Keratinocyte (primary cell): ENCODE measurements around the gene ETFA. TPM values are rescaled to one million over a fixed set of nuclear protein-coding genes. Genes with fewer than 3 reads are reported as not detected.

ENCODE experiments used
- DNase-seq: peaks from one replicate; pipeline ENCODE4 v3.0.0-alpha.2; 2011; ENCODE audit warnings: low read depth, missing footprints, low spot score
- FAIRE-seq: peaks from 2 replicates; lab custom pipeline; 2011; peaks lifted over from hg19 to GRCh38; lab: Jason Lieb, UNC
- H2AFZ ChIP-seq: 2 replicates; pipeline ENCODE4 v1.6.0; 2012; ENCODE audit warnings: low read length, control low read depth, inconsistent platforms; ENCODE audit not compliant: control insufficient read depth
- H3K27ac ChIP-seq: 2 replicates; pipeline ENCODE4 v1.5.1; 2011; ENCODE audit warnings: low read length; ENCODE audit not compliant: control insufficient read depth, insufficient read depth
- H3K27me3 ChIP-seq: 3 replicates; pipeline ENCODE4 v1.6.0; 2011; ENCODE audit warnings: low read length; ENCODE audit not compliant: control insufficient read depth, insufficient read depth; ENCODE audit errors: extremely low read depth
- H3K36me3 ChIP-seq, 2 experiments: 2 replicates in 1 of 2; 3 replicates in 1 of 2; pipeline ENCODE4 v1.5.1; 2011; ENCODE audit warnings: low read length in 2 of 2, mild to moderate bottlenecking in 1 of 2; ENCODE audit not compliant: control insufficient read depth in 2 of 2, insufficient read depth in 2 of 2; ENCODE audit errors: extremely low read depth in 1 of 2
- H3K4me1 ChIP-seq: 3 replicates; pipeline ENCODE4 v1.5.1; 2011; ENCODE audit warnings: low read length; ENCODE audit not compliant: control insufficient read depth, insufficient read depth; ENCODE audit errors: extremely low read depth
- H3K4me2 ChIP-seq: 3 replicates; pipeline ENCODE4 v1.6.0; 2011; ENCODE audit warnings: low read depth, low read length; ENCODE audit not compliant: control insufficient read depth, insufficient read depth; ENCODE audit errors: extremely low read depth
- H3K4me3 ChIP-seq, 3 experiments: fragments of 200-600 bp in 1 of 3; sonication (generic) in 1 of 3; 2 replicates in 2 of 3; 3 replicates in 1 of 3; pipeline ENCODE4 v1.5.1; 2011 to 2016; ENCODE audit warnings: low read length in 3 of 3, mild to moderate bottlenecking in 3 of 3, control low read depth in 2 of 3, inconsistent platforms in 1 of 3, low read depth in 1 of 3, mixed read lengths in 1 of 3, mixed run types in 1 of 3, moderate library complexity in 1 of 3; ENCODE audit not compliant: control insufficient read depth in 2 of 3, insufficient read depth in 2 of 3; ENCODE audit errors: extremely low read depth in 1 of 3
- H3K79me2 ChIP-seq: 2 replicates; pipeline ENCODE4 v1.6.0; 2012; ENCODE audit warnings: low read length; ENCODE audit not compliant: control insufficient read depth, insufficient read depth
- H3K9ac ChIP-seq: 3 replicates; pipeline ENCODE4 v1.6.0; 2011; ENCODE audit warnings: low read length; ENCODE audit not compliant: control insufficient read depth, insufficient read depth; ENCODE audit errors: extremely low read depth
- H3K9me1 ChIP-seq: 3 replicates; pipeline ENCODE4 v1.6.0; 2011; ENCODE audit warnings: low read length; ENCODE audit not compliant: control insufficient read depth, insufficient read depth; ENCODE audit errors: extremely low read depth
- H3K9me3 ChIP-seq: 2 replicates; pipeline ENCODE4 v1.5.1; 2012; ENCODE audit warnings: low read depth, low read length; ENCODE audit not compliant: control insufficient read depth
- H4K20me1 ChIP-seq: 3 replicates; pipeline ENCODE4 v1.6.0; 2011; ENCODE audit warnings: low read length; ENCODE audit not compliant: control insufficient read depth, insufficient read depth; ENCODE audit errors: extremely low read depth
- EZH2 ChIP-seq: IDR thresholded peaks from one replicate; pipeline ENCODE4 v1.6.1; 2012; ENCODE audit warnings: inconsistent platforms, mild to moderate bottlenecking, low read length, moderate library complexity
- dilution Hi-C: fragments of 300-500 bp; cut with MboI; formaldehyde crosslinking; loops from one replicate; pipeline ENCODE4 v1.7.0; 2020; ENCODE audit warnings: low sequenced_read_pairs; ENCODE audit not compliant: extremely low pct_ligation_motif_present
- polyA plus RNA-seq, 5 experiments: library from polyadenylated mRNA; depleted of rRNA in 3 of 5; stranded (reverse) in 3 of 5; stranded (forward) in 1 of 5; unstranded in 1 of 5; fragments of >200 nt; gene quantifications; 1 replicate in 1 of 5; 2 replicates in 3 of 5; 3 replicates in 1 of 5; pipeline versions ENCODE4 v1.2.1 to v1.2.3, GENCODE V29; 2011 to 2012; ENCODE audit warnings: missing spikeins in 2 of 5, low read depth in 1 of 5, low replicate concordance in 1 of 5
- TF ChIP-seq, protein P1 (sequence below), 3 experiments: IDR thresholded peaks in 1 of 3; conservative IDR thresholded peaks in 1 of 3; optimal IDR thresholded peaks in 1 of 3; 2 replicates in 2 of 3; 3 replicates in 1 of 3; pipeline versions ENCODE3 to v1.5.1; 2011; ENCODE audit warnings: low read length in 3 of 3, mild to moderate bottlenecking in 3 of 3, moderate library complexity in 2 of 3, control low read depth in 1 of 3, inconsistent platforms in 1 of 3; ENCODE audit not compliant: insufficient read depth in 2 of 3; ENCODE audit errors: extremely low read depth in 1 of 3

Gene ETFA
- polyA plus RNA-seq, 1 donor (not counting 4 experiments of a cell fraction or from before 2014, with no cell fraction given): 230 TPM

DNA sequence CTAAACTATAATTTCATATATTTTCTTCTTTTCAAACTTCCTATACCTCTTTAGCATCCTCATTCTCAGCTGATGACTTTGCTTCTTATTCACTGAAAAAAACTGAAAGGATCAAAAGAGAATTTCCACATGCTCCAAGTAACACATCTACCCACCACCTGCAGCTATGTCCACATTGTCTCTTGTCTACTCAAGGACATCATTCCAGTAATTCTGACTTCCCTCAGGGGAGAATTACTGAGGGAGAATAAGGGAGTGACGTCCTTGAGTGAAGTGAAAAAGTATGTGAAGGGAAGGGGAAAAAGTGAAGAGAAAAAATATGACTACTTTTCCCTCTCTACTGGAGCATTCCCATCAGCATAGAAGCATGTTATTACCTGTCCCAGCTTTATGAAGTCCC lies 32.6 kb downstream of the ETFA start:
- H3K9ac ChIP-seq: no peak overlapping the region
- no peaks in the 10 kb centered on the region for H3K9me3 ChIP-seq
- no peak for FAIRE-seq
- no peak overlapping the region for H3K4me3 ChIP-seq
- no peaks in the 10 kb centered on the region for H3K27me3 ChIP-seq
- no peaks in the 10 kb centered on the region for H3K79me2 ChIP-seq
- no peaks in the 10 kb centered on the region for H4K20me1 ChIP-seq
- H3K36me3 ChIP-seq: peaks cover 11 to 20% of the 10 kb centered on the region in 2 experiments
- no peak for DNase-seq
- TF ChIP-seq, protein P1, sequence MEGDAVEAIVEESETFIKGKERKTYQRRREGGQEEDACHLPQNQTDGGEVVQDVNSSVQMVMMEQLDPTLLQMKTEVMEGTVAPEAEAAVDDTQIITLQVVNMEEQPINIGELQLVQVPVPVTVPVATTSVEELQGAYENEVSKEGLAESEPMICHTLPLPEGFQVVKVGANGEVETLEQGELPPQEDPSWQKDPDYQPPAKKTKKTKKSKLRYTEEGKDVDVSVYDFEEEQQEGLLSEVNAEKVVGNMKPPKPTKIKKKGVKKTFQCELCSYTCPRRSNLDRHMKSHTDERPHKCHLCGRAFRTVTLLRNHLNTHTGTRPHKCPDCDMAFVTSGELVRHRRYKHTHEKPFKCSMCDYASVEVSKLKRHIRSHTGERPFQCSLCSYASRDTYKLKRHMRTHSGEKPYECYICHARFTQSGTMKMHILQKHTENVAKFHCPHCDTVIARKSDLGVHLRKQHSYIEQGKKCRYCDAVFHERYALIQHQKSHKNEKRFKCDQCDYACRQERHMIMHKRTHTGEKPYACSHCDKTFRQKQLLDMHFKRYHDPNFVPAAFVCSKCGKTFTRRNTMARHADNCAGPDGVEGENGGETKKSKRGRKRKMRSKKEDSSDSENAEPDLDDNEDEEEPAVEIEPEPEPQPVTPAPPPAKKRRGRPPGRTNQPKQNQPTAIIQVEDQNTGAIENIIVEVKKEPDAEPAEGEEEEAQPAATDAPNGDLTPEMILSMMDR (optimal IDR thresholded peaks at IDR 0.05 in 1 of 3, IDR thresholded peaks at IDR 0.05 in 1 of 3, conservative IDR thresholded peaks at IDR 0.05 in 1 of 3; ENCODE audit: extremely low read depth in 1 of 3, insufficient read depth in 2 of 3, low read length in 3 of 3): no peak
- no peak for TF ChIP-seq EZH2
- H2AFZ ChIP-seq: no peak overlapping the region
- dilution Hi-C loops: no loop called here
- H3K4me2 ChIP-seq: no peak overlapping the region
- H3K4me1 ChIP-seq: no peaks in the 10 kb centered on the region
- H3K9me1 ChIP-seq: no peaks in the 10 kb centered on the region
- no peak overlapping the region for H3K27ac ChIP-seq

DNA sequence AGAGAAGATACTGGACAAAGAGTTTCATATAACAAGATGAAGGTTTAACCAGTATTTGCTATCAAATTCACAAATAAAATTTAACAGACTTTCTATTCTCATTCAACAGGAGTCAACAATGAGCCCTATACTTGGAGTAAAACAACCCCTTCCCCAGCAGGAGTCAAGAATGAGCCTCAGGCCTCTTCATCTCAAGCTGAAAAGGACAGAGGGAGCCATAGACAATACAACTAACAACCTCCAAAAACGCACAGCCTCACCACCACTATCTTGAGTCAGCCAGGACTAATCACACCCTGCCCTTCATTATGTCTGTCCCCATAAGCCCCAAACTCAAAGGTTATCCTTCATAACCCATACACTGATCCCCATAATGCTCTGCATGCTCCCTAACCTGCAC lies 36.4 kb downstream of the ETFA start:
- H3K4me3 ChIP-seq: no peak overlapping the region
- H4K20me1 ChIP-seq: no peaks in the 10 kb centered on the region
- H3K79me2 ChIP-seq: no peaks in the 10 kb centered on the region
- no peak overlapping the region for H2AFZ ChIP-seq
- no peak overlapping the region for H3K27ac ChIP-seq
- H3K4me2 ChIP-seq: no peak overlapping the region
- FAIRE-seq (no peak), DNase-seq (no peak)
- TF ChIP-seq EZH2: no peak
- TF ChIP-seq, protein P1 (optimal IDR thresholded peaks at IDR 0.05 in 1 of 3, IDR thresholded peaks at IDR 0.05 in 1 of 3, conservative IDR thresholded peaks at IDR 0.05 in 1 of 3; ENCODE audit: extremely low read depth in 1 of 3, insufficient read depth in 2 of 3, low read length in 3 of 3): no peak
- no peak overlapping the region for H3K9ac ChIP-seq
- H3K9me1 ChIP-seq: no peaks in the 10 kb centered on the region
- dilution Hi-C loops: no loop called here
- H3K36me3 ChIP-seq: peaks cover 4 to 15% of the 10 kb centered on the region in 2 experiments
- H3K4me1 ChIP-seq: peaks cover 8% of the 10 kb centered on the region
- H3K27me3 ChIP-seq: no peaks in the 10 kb centered on the region
- no peaks in the 10 kb centered on the region for H3K9me3 ChIP-seq
